Neutrophil (primary cell): Measurements from ENCODE around the gene CNIH1.

ENCODE experiments used
- H3K27ac ChIP-seq: fragments of 200-600 bp; sonication (generic); 2 replicates; pipeline ENCODE4 v1.5.1; 2016; ENCODE audit warnings: mild to moderate bottlenecking, moderate library complexity
- H3K27me3 ChIP-seq: fragments of 200-600 bp; sonication (generic); 2 replicates; pipeline ENCODE4 v1.6.0; 2016; ENCODE audit warnings: mild to moderate bottlenecking
- H3K36me3 ChIP-seq: fragments of 200-600 bp; sonication (generic); 2 replicates; pipeline ENCODE4 v1.5.1; 2017
- H3K4me1 ChIP-seq, 2 experiments: fragments of 200-600 bp in 1 of 2; sonication (generic) in 1 of 2; 1 replicate in 1 of 2; 2 replicates in 1 of 2; pipeline versions ENCODE4 v1.5.1 to v1.6.1; 2013 to 2016; ENCODE audit warnings: low read depth in 1 of 2, low read length in 1 of 2, mild to moderate bottlenecking in 1 of 2, moderate library complexity in 1 of 2; ENCODE audit not compliant: control insufficient read depth in 1 of 2, insufficient read depth in 1 of 2
- H3K4me3 ChIP-seq, 2 experiments: fragments of 200-600 bp in 1 of 2; sonication (generic) in 1 of 2; 1 replicate in 1 of 2; 2 replicates in 1 of 2; pipeline ENCODE4 v1.5.1; 2013 to 2016; ENCODE audit warnings: low read depth in 1 of 2, low read length in 1 of 2, mild to moderate bottlenecking in 1 of 2, moderate library complexity in 1 of 2
- H3K9me3 ChIP-seq: fragments of 200-600 bp; sonication (generic); 2 replicates; pipeline ENCODE4 v1.5.1; 2016
- TF ChIP-seq, protein P1 (sequence below): fragments of 200-600 bp; sonication (generic); IDR thresholded peaks from 2 replicates; pipeline ENCODE4 v1.5.1; 2016; ENCODE audit warnings: antibody characterized with exemption

Gene CNIH1

GRCh38 chr14:54440873-54441868 lies at the start of gene CNIH1:
Gene CNIH1 (minus strand): TSS chr14:54441374. CDS start chr14:54441327, 47 bp downstream.
- Histone ChIP-seq H3K4me1 (peaks cover 30 to 33% of the 10 kb centered on the region in 2 experiments), H3K4me3 (peak within 1 kb of the TSS; percentile 71 to 81), H3K27me3 (no peaks in the 10 kb centered on the region), H3K36me3 (no peaks in the 10 kb centered on the region), H3K9me3 (no peaks in the 10 kb centered on the region), H3K27ac (peak within 1 kb of the TSS; percentile 88)
- TF ChIP-seq, protein P1, sequence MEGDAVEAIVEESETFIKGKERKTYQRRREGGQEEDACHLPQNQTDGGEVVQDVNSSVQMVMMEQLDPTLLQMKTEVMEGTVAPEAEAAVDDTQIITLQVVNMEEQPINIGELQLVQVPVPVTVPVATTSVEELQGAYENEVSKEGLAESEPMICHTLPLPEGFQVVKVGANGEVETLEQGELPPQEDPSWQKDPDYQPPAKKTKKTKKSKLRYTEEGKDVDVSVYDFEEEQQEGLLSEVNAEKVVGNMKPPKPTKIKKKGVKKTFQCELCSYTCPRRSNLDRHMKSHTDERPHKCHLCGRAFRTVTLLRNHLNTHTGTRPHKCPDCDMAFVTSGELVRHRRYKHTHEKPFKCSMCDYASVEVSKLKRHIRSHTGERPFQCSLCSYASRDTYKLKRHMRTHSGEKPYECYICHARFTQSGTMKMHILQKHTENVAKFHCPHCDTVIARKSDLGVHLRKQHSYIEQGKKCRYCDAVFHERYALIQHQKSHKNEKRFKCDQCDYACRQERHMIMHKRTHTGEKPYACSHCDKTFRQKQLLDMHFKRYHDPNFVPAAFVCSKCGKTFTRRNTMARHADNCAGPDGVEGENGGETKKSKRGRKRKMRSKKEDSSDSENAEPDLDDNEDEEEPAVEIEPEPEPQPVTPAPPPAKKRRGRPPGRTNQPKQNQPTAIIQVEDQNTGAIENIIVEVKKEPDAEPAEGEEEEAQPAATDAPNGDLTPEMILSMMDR = peak; percentile 99

GRCh38 chr14:54490445-54491175 lies 49.4 kb upstream of the CNIH1 start:
- Histone ChIP-seq H3K27me3 (no peaks in the 10 kb centered on the region), H3K4me1 (peaks cover 20 to 30% of the 10 kb centered on the region in 2 experiments), H3K9me3 (no peaks in the 10 kb centered on the region), H3K27ac (no peak overlapping the region), H3K4me3 (no peak overlapping the region), H3K36me3 (no peaks in the 10 kb centered on the region)
- TF ChIP-seq, protein P1 = no peak

DNA sequence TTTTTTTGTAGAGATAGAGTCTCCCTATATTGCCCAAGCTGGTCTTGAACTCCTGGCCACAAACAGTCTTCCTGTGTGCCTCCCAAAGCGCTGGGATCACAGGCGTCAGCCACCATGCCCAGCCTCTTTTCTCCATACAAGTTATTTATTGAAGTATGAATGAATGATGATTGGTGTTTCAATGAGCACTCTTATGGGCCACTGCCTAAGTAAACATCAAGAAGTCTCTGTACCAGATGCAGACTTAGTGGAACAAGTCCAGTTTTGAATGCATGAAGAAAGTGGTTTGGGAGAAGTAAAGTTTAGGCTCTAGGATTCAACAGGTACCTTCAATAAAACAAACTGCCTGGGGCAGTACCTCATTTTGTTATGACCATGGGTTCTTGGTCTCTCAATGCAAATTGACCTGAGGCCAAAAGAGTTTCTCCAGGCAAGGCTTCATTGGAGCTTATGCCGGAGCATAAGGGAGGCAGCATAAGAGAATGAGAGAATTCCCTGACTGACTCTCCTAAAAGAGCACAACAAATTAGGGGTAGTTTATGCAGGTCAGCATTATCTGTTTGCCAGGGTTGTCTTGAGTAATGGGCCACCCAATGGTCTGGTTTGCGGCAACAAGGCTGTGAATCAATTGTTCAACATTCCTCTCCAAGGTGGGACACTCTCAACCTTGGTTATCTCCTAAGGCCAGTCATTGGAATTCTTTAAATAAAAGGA lies 48.7 kb upstream of the CNIH1 start:
- Histone ChIP-seq H3K9me3 (no peaks in the 10 kb centered on the region), H3K36me3 (no peaks in the 10 kb centered on the region), H3K4me3 (peak overlapping the region; percentile 71 to 87), H3K27ac (peak overlapping the region; percentile 92), H3K4me1 (peaks cover 20 to 30% of the 10 kb centered on the region in 2 experiments), H3K27me3 (no peaks in the 10 kb centered on the region)
- TF ChIP-seq, protein P1 = no peak

DNA sequence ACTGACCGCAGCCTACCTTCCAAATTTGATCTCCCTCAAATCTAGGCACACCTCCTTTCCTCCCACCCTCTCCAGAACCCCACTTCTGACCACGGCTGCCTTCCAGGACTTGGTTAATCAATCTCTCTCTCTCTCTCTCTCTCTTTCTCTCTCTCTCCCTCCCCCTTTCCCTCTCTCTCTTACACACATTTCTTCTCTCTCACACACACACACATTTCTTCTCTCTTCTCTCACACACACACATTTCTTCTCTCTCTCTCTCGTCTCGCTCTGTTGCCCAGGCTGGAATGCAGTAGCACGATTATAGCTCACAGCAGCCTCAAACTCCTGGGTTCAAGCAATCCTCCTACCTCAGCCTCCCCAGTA lies 48.1 kb upstream of the CNIH1 start:
- Histone ChIP-seq H3K9me3 (no peaks in the 10 kb centered on the region), H3K4me1 (peaks cover 20 to 30% of the 10 kb centered on the region in 2 experiments), H3K27me3 (no peaks in the 10 kb centered on the region), H3K36me3 (no peaks in the 10 kb centered on the region), H3K27ac (peak overlapping the region; percentile 92), H3K4me3 (peak overlapping the region; percentile 71 to 87)
- TF ChIP-seq, protein P1 = no peak

GRCh38 chr14:54488646-54489317 lies 47.6 kb upstream of the CNIH1 start, which contains the start of gene GMFB:
Gene GMFB (minus strand): TSS chr14:54488980. CDS start chr14:54488927, 53 bp downstream.
- H3K36me3 ChIP-seq = no peaks in the 10 kb centered on the region
- peak within 1 kb of the TSS; percentile 92 for H3K27ac ChIP-seq
- no peaks in the 10 kb centered on the region for H3K27me3 ChIP-seq
- peak within 1 kb of the TSS; percentile 71 to 87 for H3K4me3 ChIP-seq
- TF ChIP-seq, protein P1 = no peak
- H3K4me1 ChIP-seq = peaks cover 20 to 30% of the 10 kb centered on the region in 2 experiments
- H3K9me3 ChIP-seq = no peaks in the 10 kb centered on the region
